Ascending aorta (tissue), 2 donors: Measurements from ENCODE around the gene SNX20. TPM values are rescaled to one million over a fixed set of nuclear protein-coding genes. Genes with fewer than 3 reads are reported as not detected.

Experiments used
- DNase-seq, 2 donors: peaks; one replicate each; pipeline ENCODE4 v3.0.0-alpha.2; 2019; ENCODE audit warnings: low spot score in 2 of 2
- H3K27ac ChIP-seq, 2 donors: fragments of 200-600 bp; sonication (generic); one replicate each; pipeline ENCODE4 v1.5.1; 2016 to 2017; ENCODE audit warnings: mild to moderate bottlenecking in 1 of 2
- H3K27me3 ChIP-seq: fragments of 200-600 bp; sonication (generic); one replicate; pipeline ENCODE4 v1.5.1; 2017
- H3K36me3 ChIP-seq, 2 donors: fragments of 200-600 bp; sonication (generic); one replicate each; pipeline ENCODE4 v1.5.1; 2016
- H3K4me1 ChIP-seq, 2 donors: fragments of 200-600 bp; sonication (generic); one replicate each; pipeline ENCODE4 v1.5.1; 2016 to 2017; ENCODE audit warnings: mild to moderate bottlenecking in 1 of 2
- H3K4me3 ChIP-seq, 2 donors: fragments of 200-600 bp; sonication (generic); one replicate each; pipeline ENCODE4 v1.5.1; 2016 to 2017; ENCODE audit warnings: mild to moderate bottlenecking in 1 of 2
- H3K9me3 ChIP-seq, 2 donors: fragments of 200-600 bp; sonication (generic); one replicate each; pipeline ENCODE4 v1.5.1; 2016
- intact Hi-C: fragments of 100-400 bp; cut with DNase I; formaldehyde crosslinking; loops from one replicate; pipeline ENCODE4 v1.15.1; 2023
- total RNA-seq: library from RNA; depleted of rRNA; stranded (reverse); fragments of >200 nt; gene quantifications from one replicate; pipeline ENCODE4 v1.1.0, GENCODE V29; 2016
- TF ChIP-seq, protein P1 (sequence below), 3 experiments: fragments of 200-600 bp in 2 of 3; fragments of 450-650 bp in 1 of 3; sonication (generic) in 2 of 3; IDR thresholded peaks; one replicate each; pipeline ENCODE4 v1.5.1; 2016 to 2019; ENCODE audit warnings: antibody characterized with exemption in 3 of 3, mild to moderate bottlenecking in 1 of 3, moderate library complexity in 1 of 3

SNX20 gene
- total RNA-seq, 1 donor from 2014 or later, result 3.2 TPM

DNA sequence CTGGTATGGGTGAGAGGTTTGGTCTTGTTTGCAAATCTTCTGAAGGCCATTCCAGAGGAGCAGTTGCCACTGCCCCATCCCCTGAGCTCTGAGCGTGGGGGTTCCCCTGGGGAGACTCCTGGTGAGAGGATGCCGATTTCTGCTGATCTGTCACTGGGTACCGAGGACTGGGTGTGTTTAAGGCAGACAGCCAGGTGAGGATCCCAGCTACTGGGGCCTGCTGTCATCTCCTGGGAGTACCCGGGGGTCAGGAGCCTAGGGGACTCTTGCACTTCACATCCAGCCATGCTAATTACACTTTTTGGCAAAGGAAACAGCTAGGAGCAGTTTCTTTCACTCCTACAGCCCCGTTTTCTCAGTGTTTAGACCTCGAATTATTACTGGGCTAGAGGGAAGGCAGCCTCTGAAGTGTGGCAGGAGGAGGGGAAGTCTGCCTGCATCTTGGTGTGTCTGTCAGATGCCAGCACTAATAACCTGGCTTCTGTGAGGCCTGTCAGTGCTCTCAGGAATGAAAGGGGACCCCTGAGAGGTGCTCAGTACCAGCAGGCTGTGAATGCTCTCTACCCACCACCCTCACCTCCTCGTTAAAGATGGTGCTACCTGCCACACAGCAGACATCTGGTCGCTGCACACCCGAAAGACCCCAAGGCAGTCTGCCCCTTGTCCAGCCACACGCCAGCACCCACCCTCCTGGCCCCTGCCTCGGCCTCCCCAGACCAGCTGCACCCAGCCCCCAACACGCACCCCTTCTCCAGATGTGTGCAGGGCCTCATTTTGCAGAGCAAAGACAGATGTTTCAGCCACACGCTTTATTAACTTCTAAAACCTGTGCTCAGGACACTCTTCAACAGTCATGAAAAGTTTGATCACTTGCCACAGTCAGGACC is 43.2 kb downstream of the SNX20 start:
- no peaks in the 10 kb centered on the region for H3K27me3 ChIP-seq
- no peaks in the 10 kb centered on the region for H3K4me1 ChIP-seq
- DNase-seq, result no peak
- H3K36me3 ChIP-seq, result peaks cover 17 to 34% of the 10 kb centered on the region in 2 donors
- TF ChIP-seq, protein P1, sequence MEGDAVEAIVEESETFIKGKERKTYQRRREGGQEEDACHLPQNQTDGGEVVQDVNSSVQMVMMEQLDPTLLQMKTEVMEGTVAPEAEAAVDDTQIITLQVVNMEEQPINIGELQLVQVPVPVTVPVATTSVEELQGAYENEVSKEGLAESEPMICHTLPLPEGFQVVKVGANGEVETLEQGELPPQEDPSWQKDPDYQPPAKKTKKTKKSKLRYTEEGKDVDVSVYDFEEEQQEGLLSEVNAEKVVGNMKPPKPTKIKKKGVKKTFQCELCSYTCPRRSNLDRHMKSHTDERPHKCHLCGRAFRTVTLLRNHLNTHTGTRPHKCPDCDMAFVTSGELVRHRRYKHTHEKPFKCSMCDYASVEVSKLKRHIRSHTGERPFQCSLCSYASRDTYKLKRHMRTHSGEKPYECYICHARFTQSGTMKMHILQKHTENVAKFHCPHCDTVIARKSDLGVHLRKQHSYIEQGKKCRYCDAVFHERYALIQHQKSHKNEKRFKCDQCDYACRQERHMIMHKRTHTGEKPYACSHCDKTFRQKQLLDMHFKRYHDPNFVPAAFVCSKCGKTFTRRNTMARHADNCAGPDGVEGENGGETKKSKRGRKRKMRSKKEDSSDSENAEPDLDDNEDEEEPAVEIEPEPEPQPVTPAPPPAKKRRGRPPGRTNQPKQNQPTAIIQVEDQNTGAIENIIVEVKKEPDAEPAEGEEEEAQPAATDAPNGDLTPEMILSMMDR (IDR thresholded peaks at IDR 0.05), result no peak
- H3K27ac ChIP-seq, result no peak overlapping the region
- intact Hi-C loops, result no loop called here
- H3K9me3 ChIP-seq, result no peaks in the 10 kb centered on the region
- no peak overlapping the region for H3K4me3 ChIP-seq

DNA sequence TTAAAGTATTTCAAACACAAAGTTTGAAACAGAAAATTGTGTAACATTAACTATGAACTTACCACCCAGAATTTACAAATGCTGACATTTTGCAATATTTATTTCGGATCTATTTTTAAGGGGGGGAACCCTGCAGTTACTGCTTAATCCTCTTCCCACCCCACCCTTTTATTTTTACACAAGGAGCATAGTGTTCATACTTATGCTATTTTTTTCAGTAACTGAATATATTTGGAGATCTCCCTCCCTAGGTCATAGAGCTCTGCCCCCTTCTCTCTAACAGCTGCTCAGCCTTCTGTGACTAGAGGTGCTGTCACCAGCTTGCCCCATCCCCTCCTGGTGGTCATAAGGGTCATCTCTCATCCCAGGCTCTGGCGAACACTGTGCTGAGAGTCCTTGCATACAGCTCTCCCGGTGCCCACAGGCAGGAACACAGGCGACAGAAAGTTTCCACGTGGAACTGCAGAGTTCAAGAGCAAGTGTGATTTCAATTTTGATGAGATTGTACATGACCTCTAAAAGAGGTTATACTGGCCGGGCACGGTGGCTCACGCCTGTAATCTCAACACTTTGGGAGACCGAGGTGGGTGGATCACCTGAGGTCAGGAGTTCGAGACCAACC is 44.2 kb downstream of the SNX20 start:
- no peak for DNase-seq
- H3K27me3 ChIP-seq, result no peaks in the 10 kb centered on the region
- H3K4me1 ChIP-seq, result no peaks in the 10 kb centered on the region
- no peaks in the 10 kb centered on the region for H3K9me3 ChIP-seq
- intact Hi-C loops, result no loop called here
- H3K36me3 ChIP-seq, result peaks cover 25 to 45% of the 10 kb centered on the region in 2 donors
- H3K4me3 ChIP-seq, result no peak overlapping the region
- TF ChIP-seq, protein P1 (IDR thresholded peaks at IDR 0.05), result no peak
- H3K27ac ChIP-seq, result no peak overlapping the region

DNA sequence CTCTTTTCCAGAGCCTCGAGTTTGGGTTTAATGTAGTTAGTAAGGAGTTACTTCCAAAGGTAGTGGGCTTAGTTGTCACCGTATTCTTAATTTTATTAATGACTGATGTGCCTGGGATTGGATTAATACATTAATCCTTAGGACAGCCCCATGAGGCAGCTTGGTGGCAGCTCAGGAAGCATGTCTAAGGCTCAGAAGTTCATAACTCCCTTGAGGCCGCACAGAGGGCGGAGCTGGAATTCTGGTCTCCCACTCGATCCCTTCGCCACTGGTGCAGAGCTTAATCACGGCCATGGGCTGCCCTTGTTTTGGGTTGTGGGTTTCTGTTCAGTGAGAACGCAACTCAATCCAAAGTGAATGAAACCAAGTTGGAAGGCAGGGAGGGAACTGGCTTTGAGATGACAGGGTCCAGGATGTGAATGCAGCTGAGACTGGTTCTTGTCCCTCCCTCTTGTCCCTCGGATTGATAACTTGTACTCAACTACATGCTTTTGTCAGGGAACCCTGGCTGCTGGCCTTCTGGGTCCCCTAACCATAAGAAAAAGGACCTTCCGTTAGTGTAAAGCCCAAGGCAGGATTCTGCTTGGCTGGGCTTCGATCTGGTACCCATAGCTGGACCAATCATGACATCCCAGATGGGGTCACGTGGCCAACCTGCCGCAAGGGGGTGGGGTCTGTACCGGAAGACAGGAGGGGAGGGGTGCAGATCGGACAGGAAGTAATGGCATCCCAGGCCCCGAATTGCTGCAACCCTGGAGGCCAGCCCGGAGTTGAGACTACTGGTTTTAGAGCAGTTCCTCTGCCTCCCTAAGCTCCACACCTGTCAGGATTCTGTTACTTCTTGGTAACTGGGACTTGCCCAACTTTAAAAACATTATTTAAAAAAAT is 45.4 kb downstream of the SNX20 start:
- no peak for DNase-seq
- H3K36me3 ChIP-seq, result peaks cover 33 to 56% of the 10 kb centered on the region in 2 donors
- no peaks in the 10 kb centered on the region for H3K9me3 ChIP-seq
- no peak overlapping the region for H3K27ac ChIP-seq
- no peak overlapping the region for H3K4me3 ChIP-seq
- TF ChIP-seq, protein P1 (IDR thresholded peaks at IDR 0.05), result no peak
- H3K4me1 ChIP-seq, result no peaks in the 10 kb centered on the region
- intact Hi-C loops, result no loop called here
- no peaks in the 10 kb centered on the region for H3K27me3 ChIP-seq

DNA sequence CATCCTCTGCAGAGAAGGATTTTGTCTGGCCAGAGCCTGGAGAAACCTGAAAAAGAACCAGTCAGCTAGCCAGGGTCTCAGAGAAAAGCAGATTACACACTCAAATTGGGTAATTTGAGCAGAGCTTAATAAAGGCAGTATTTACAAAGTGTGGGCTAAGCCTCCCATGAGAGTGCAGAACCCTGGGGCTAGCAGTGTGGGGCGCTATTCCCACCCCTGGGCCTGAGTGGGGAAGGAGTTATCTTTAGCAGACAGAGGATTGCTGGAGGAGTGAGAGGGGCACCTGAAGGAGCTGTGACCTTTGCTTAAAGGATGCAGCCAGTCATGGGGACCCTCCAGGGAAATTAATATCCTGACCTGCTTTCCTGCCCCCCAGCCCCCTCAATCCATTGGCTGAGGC is 46.2 kb downstream of the SNX20 start:
- Histone ChIP-seq H3K4me3 (no peak overlapping the region), H3K36me3 (peaks cover 39 to 64% of the 10 kb centered on the region in 2 donors), H3K4me1 (no peaks in the 10 kb centered on the region), H3K9me3 (no peaks in the 10 kb centered on the region), H3K27me3 (no peaks in the 10 kb centered on the region), H3K27ac (no peak overlapping the region)
- no peak for DNase-seq
- TF ChIP-seq, protein P1 (IDR thresholded peaks at IDR 0.05), result no peak
- intact Hi-C loops, result no loop called here

DNA sequence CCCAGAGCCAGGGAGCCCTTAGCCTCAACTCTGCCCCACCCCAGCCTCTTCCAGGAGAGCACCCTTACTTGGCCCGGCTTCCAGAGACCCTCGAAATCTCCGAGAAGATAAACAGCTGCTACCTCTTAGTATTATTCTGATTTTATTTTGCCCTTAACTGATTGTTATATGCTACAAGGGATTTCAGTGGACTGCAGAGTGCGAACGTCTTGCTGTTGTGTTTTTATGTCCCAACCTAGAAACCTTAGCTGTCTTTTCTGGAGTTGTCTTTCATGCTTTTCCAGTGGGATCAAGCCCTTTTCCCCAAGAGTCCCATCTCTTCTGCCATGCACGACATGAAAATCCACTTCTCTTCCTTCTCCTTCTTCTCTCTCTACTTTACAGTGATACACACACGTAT is 47.0 kb downstream of the SNX20 start:
- H3K27ac ChIP-seq, result no peak overlapping the region
- H3K4me1 ChIP-seq, result no peaks in the 10 kb centered on the region
- DNase-seq, result no peak
- intact Hi-C loops, result no loop called here
- H3K27me3 ChIP-seq, result no peaks in the 10 kb centered on the region
- TF ChIP-seq, protein P1 (IDR thresholded peaks at IDR 0.05), result no peak
- H3K9me3 ChIP-seq, result no peaks in the 10 kb centered on the region
- H3K36me3 ChIP-seq, result peaks cover 48 to 73% of the 10 kb centered on the region in 2 donors
- no peak overlapping the region for H3K4me3 ChIP-seq
